HEK293 (cell line): Measurements from ENCODE around the gene STAG3.

Experiments used
- CTCF ChIA-PET: fragments of 350-600 bp; formaldehyde crosslinking; extraction: SDS; loops from one replicate; lab custom pipeline; 2021; ENCODE audit warnings: antibody characterized with exemption; lab: Yijun Ruan, JAX
- POLR2A ChIA-PET: fragments of 300-600 bp; formaldehyde crosslinking; extraction: SDS; loops from one replicate; lab custom pipeline; 2020; ENCODE audit warnings: antibody characterized with exemption, inconsistent platforms; lab: Yijun Ruan, JAX
- H3K27ac ChIP-seq: fragments of 200-500 bp; sonication (Bioruptor generic); 2 replicates; pipeline ENCODE4 v1.5.1; 2014; ENCODE audit warnings: low read depth, low read length, control low read depth, inconsistent platforms; ENCODE audit errors: extremely low read depth
- H3K36me3 ChIP-seq, 2 experiments: fragments of 200-500 bp in 1 of 2; sonication (Bioruptor generic) in 1 of 2; 1 replicate in 1 of 2; 2 replicates in 1 of 2; pipeline ENCODE4 v1.5.1; 2014 to 2017; ENCODE audit warnings: inconsistent platforms in 2 of 2, low read length in 2 of 2; ENCODE audit not compliant: control insufficient read depth in 2 of 2, insufficient read depth in 1 of 2
- H3K4me1 ChIP-seq: fragments of 200-500 bp; sonication (Bioruptor generic); 2 replicates; pipeline ENCODE4 v1.5.1; 2014; ENCODE audit warnings: mild to moderate bottlenecking, low read length, inconsistent platforms; ENCODE audit not compliant: control insufficient read depth, insufficient read depth
- H3K4me3 ChIP-seq: 2 replicates; pipeline ENCODE4 v1.5.1; 2011; ENCODE audit warnings: low read depth, mild to moderate bottlenecking, control low read depth, low read length, moderate library complexity
- H3K9me3 ChIP-seq: fragments of 200-500 bp; sonication (Bioruptor generic); 2 replicates; pipeline ENCODE4 v1.5.1; 2014; ENCODE audit warnings: low read depth, low read length, inconsistent platforms; ENCODE audit not compliant: control insufficient read depth, insufficient read depth
- GLI2 ChIP-seq: fragments of 450-650 bp; formaldehyde crosslinking; IDR thresholded peaks from 2 replicates; pipeline ENCODE4; 2017; ENCODE audit warnings: missing biosample characterization, missing genetic modification characterization, low read depth, borderline replicate concordance
- GLIS1 ChIP-seq: fragments of 450-650 bp; formaldehyde crosslinking; IDR thresholded peaks from 2 replicates; pipeline ENCODE4 v1.5.1; 2016; ENCODE audit warnings: missing biosample characterization, missing genetic modification characterization
- IKZF3 ChIP-seq: fragments of 450-650 bp; IDR thresholded peaks from 2 replicates; pipeline ENCODE4 v1.5.0; 2018; ENCODE audit warnings: missing biosample characterization, mild to moderate bottlenecking, missing genetic modification characterization, moderate library complexity
- OVOL3 ChIP-seq: fragments of 450-650 bp; formaldehyde crosslinking; IDR thresholded peaks from 2 replicates; pipeline ENCODE4 v1.5.1; 2016; ENCODE audit warnings: missing biosample characterization, missing genetic modification characterization
- PRDM1 ChIP-seq: fragments of 450-650 bp; formaldehyde crosslinking; IDR thresholded peaks from 2 replicates; pipeline ENCODE4; 2016; ENCODE audit warnings: missing biosample characterization, missing genetic modification characterization
- SP7 ChIP-seq: fragments of 450-650 bp; formaldehyde crosslinking; IDR thresholded peaks from 2 replicates; pipeline ENCODE4 v1.5.1; 2016; ENCODE audit warnings: missing biosample characterization, missing genetic modification characterization
- ZBTB8A ChIP-seq: fragments of 450-650 bp; formaldehyde crosslinking; IDR thresholded peaks from 2 replicates; pipeline ENCODE4 v1.5.1; 2016; ENCODE audit warnings: missing biosample characterization, missing genetic modification characterization
- ZEB2 ChIP-seq: fragments of 450-650 bp; formaldehyde crosslinking; IDR thresholded peaks from 2 replicates; pipeline ENCODE4 v1.5.1; 2016; ENCODE audit warnings: missing biosample characterization, missing genetic modification characterization
- ZNF174 ChIP-seq: fragments of 450-650 bp; formaldehyde crosslinking; IDR thresholded peaks from 2 replicates; pipeline ENCODE4 v1.5.0; 2017; ENCODE audit warnings: missing biosample characterization, mild to moderate bottlenecking, missing genetic modification characterization
- ZNF248 ChIP-seq: fragments of 450-650 bp; formaldehyde crosslinking; IDR thresholded peaks from 2 replicates; pipeline ENCODE4 v1.5.1; 2017; ENCODE audit warnings: missing biosample characterization, missing genetic modification characterization
- ZNF292 ChIP-seq: fragments of 450-650 bp; formaldehyde crosslinking; IDR thresholded peaks from 2 replicates; pipeline ENCODE4 v1.5.1; 2016; ENCODE audit warnings: low read depth, missing biosample characterization, missing genetic modification characterization, borderline replicate concordance
- ZNF354C ChIP-seq: fragments of 450-650 bp; formaldehyde crosslinking; IDR thresholded peaks from 2 replicates; pipeline ENCODE4 v1.5.1; 2016; ENCODE audit warnings: missing biosample characterization, missing genetic modification characterization, low read depth, borderline replicate concordance
- ZNF398 ChIP-seq: fragments of 450-650 bp; formaldehyde crosslinking; IDR thresholded peaks from 2 replicates; pipeline ENCODE4 v1.5.1; 2017; ENCODE audit warnings: missing biosample characterization, missing genetic modification characterization
- ZNF404 ChIP-seq: fragments of 450-650 bp; formaldehyde crosslinking; IDR thresholded peaks from 2 replicates; pipeline ENCODE4 v1.5.1; 2017; ENCODE audit warnings: missing biosample characterization, missing genetic modification characterization
- ZNF433 ChIP-seq: fragments of 450-650 bp; formaldehyde crosslinking; IDR thresholded peaks from 2 replicates; pipeline ENCODE4 v1.5.1; 2016; ENCODE audit warnings: missing biosample characterization, missing genetic modification characterization, low read depth
- ZNF449 ChIP-seq: fragments of 450-650 bp; formaldehyde crosslinking; IDR thresholded peaks from 2 replicates; pipeline ENCODE4 v1.5.1; 2017; ENCODE audit warnings: missing biosample characterization, mild to moderate bottlenecking, missing genetic modification characterization, moderate library complexity
- ZNF548 ChIP-seq: fragments of 450-650 bp; formaldehyde crosslinking; IDR thresholded peaks from 2 replicates; pipeline ENCODE4 v1.5.1; 2016; ENCODE audit warnings: missing biosample characterization, missing genetic modification characterization
- ZNF558 ChIP-seq: fragments of 450-650 bp; formaldehyde crosslinking; IDR thresholded peaks from 2 replicates; pipeline ENCODE4 v1.5.1; 2016; ENCODE audit warnings: missing biosample characterization, missing genetic modification characterization
- ZNF600 ChIP-seq: fragments of 450-650 bp; formaldehyde crosslinking; IDR thresholded peaks from 2 replicates; pipeline ENCODE4 v1.5.1; 2016; ENCODE audit warnings: missing biosample characterization, missing genetic modification characterization
- ZNF768 ChIP-seq: fragments of 450-650 bp; formaldehyde crosslinking; IDR thresholded peaks from 2 replicates; pipeline ENCODE4 v1.5.1; 2018; ENCODE audit warnings: missing biosample characterization, mild to moderate bottlenecking, missing genetic modification characterization
- ZXDB ChIP-seq: fragments of 450-650 bp; formaldehyde crosslinking; IDR thresholded peaks from 2 replicates; pipeline ENCODE4 v1.5.1; 2016; ENCODE audit warnings: missing biosample characterization, missing genetic modification characterization
- TF ChIP-seq, protein P1 (sequence below): fragments of 450-650 bp; formaldehyde crosslinking; IDR thresholded peaks from 2 replicates; pipeline ENCODE4 v1.5.1; 2016; ENCODE audit warnings: missing biosample characterization, missing genetic modification characterization, borderline replicate concordance

STAG3 gene

GRCh38 chr7:100163006-100163531 is 14.6 kb upstream of the STAG3 start (continued):
- TF ChIP-seq ZBTB8A (peak; percentile 17; the same call in 1 of the 2 replicates), ZNF558 (tag by site-specific recombination) (no peak), SP7 (tag by site-specific recombination) (no peak), ZNF292 (tag by site-specific recombination) (no peak), GLIS1 (tag by site-specific recombination) (no peak), ZNF174 (tag by site-specific recombination) (no peak), ZNF398 (no peak), ZEB2 (no peak), IKZF3 (tag by site-specific recombination) (no peak), OVOL3 (no peak), ZNF433 (tag by site-specific recombination) (no peak), ZXDB (no peak), ZNF548 (tag by site-specific recombination) (no peak)
- TF ChIP-seq, protein P1, sequence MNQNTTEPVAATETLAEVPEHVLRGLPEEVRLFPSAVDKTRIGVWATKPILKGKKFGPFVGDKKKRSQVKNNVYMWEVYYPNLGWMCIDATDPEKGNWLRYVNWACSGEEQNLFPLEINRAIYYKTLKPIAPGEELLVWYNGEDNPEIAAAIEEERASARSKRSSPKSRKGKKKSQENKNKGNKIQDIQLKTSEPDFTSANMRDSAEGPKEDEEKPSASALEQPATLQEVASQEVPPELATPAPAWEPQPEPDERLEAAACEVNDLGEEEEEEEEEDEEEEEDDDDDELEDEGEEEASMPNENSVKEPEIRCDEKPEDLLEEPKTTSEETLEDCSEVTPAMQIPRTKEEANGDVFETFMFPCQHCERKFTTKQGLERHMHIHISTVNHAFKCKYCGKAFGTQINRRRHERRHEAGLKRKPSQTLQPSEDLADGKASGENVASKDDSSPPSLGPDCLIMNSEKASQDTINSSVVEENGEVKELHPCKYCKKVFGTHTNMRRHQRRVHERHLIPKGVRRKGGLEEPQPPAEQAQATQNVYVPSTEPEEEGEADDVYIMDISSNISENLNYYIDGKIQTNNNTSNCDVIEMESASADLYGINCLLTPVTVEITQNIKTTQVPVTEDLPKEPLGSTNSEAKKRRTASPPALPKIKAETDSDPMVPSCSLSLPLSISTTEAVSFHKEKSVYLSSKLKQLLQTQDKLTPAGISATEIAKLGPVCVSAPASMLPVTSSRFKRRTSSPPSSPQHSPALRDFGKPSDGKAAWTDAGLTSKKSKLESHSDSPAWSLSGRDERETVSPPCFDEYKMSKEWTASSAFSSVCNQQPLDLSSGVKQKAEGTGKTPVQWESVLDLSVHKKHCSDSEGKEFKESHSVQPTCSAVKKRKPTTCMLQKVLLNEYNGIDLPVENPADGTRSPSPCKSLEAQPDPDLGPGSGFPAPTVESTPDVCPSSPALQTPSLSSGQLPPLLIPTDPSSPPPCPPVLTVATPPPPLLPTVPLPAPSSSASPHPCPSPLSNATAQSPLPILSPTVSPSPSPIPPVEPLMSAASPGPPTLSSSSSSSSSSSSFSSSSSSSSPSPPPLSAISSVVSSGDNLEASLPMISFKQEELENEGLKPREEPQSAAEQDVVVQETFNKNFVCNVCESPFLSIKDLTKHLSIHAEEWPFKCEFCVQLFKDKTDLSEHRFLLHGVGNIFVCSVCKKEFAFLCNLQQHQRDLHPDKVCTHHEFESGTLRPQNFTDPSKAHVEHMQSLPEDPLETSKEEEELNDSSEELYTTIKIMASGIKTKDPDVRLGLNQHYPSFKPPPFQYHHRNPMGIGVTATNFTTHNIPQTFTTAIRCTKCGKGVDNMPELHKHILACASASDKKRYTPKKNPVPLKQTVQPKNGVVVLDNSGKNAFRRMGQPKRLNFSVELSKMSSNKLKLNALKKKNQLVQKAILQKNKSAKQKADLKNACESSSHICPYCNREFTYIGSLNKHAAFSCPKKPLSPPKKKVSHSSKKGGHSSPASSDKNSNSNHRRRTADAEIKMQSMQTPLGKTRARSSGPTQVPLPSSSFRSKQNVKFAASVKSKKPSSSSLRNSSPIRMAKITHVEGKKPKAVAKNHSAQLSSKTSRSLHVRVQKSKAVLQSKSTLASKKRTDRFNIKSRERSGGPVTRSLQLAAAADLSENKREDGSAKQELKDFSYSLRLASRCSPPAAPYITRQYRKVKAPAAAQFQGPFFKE: no peak

GRCh38 chr7:100163871-100164270 is 13.8 kb upstream of the STAG3 start:
- ChIA-PET POLR2A (interaction anchor here (1.4 kb wide), 1 partner anchor 15 kb away, joined by 6 read pairs; the partner anchor contains the start of gene LAMTOR4), CTCF (interaction anchor here (0.6 kb wide), 1 partner anchor 102 kb away, joined by 3 read pairs; no protein-coding TSS in a partner anchor)
- TF ChIP-seq ZNF600 (tag by site-specific recombination) (no peak), PRDM1 (0 out of 2 replicates have a peak, but pooled peaks have one; percentile 26), GLI2 (no peak), ZNF404 (tag by site-specific recombination) (no peak), ZNF248 (no peak), ZNF354C (tag by site-specific recombination) (no peak), ZNF449 (no peak), ZNF768 (no peak)
- TF ChIP-seq, protein P1: no peak
- no peaks in the 10 kb centered on the region for H3K9me3 ChIP-seq
- no peak overlapping the region for H3K4me3 ChIP-seq
- no peak overlapping the region for H3K27ac ChIP-seq
- H3K4me1 ChIP-seq: peaks cover 8% of the 10 kb centered on the region
- no peaks in the 10 kb centered on the region for H3K36me3 ChIP-seq
